DMS79 (cell line): ENCODE data around the gene ADAMTS16.

ENCODE experiments used
- DNase-seq: peaks from one replicate; lab custom pipeline; 2025; lab: John Stamatoyannopoulos, UW

ADAMTS16 gene

DNA sequence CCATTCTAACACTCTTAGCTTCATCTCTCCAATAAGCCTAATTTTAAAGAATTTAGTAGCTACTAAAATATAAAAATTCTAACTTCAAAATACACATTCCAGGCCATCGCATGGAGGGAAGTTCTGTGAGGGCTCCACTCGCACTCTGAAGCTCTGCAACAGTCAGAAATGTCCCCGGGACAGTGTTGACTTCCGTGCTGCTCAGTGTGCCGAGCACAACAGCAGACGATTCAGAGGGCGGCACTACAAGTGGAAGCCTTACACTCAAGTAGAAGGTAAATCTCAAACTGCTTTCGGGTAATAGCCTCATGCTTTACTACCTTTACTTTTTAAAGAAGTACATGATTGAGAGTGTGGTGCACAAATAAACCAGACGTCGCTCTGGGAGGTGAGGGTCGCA is 94.8 kb downstream of the ADAMTS16 start:
- no peak for DNase-seq

DNA sequence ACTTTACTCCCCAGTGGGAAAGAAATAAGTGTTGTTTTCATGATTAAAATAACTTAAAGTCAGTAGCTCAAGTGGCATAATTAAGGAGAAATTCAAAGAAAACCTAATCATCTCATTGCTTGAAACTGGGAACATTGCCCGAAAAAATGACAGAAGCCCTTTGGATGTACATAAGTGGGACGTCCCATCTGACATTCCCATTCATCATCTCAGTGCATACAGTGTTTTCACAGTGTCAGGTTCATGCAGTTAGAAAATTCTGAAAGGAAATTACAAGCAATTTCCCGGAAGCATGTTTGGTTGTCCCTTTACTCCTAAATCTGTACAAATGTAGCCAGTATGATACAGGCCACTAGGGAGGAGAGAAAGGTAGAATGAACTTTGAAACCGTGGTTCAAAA is 95.6 kb downstream of the ADAMTS16 start:
- DNase-seq, result no peak

DNA sequence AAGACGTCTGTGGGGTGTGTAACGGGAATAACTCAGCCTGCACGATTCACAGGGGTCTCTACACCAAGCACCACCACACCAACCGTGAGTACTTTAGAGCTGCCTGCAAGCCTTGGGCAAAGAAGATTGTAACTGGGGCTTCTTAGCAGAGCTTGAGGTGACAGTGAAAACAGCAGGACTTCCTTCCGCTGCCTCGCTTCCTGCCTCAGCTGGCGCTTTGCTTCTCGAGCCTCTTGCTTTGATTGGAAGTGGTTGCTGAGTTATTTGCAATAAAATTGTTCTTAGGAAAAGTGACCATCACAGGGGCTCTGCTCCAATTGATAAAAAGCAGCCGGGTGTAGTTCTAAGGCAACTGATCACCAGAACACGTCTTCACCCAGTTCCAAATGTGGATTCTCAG is 99.1 kb downstream of the ADAMTS16 start:
- DNase-seq, result no peak

DNA sequence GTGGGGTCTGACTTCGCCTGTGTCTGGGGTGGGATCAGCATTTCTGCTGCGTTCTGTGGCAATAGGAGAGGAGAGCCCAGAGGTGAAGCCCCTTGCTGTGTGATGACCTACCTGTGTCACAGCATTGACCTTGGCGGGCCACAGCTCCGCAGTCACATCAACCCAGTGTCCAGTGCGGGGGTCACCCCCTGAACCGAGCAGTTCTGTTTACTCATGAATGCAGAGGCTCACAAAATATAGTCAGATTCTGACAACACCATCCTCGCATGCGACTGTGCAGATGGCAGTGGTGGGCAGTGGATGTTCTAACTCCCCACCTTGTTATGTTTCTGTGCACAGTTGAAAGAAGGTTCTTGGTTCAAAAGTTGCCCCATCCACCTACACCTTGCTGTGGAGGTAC is 100.1 kb downstream of the ADAMTS16 start:
- DNase-seq, result no peak

DNA sequence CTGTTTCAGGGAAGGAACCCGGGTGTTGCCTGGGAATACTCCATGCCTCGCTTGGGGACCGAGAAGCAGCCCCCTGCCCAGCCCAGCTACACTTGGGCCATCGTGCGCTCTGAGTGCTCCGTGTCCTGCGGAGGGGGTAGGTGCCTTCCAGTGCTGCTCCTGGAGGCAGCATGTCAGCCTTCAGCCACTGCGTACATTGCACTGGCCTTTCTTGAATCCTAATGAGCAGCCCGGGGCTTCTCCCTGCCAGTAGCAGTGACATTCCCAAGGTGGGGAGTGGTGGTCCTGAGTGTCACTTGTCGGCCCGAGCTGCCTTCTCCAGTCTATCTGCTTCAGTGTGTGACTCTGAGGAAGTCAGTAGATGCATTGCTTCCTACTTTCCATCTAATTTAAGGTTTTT is 101.9 kb downstream of the ADAMTS16 start:
- DNase-seq, result no peak

DNA sequence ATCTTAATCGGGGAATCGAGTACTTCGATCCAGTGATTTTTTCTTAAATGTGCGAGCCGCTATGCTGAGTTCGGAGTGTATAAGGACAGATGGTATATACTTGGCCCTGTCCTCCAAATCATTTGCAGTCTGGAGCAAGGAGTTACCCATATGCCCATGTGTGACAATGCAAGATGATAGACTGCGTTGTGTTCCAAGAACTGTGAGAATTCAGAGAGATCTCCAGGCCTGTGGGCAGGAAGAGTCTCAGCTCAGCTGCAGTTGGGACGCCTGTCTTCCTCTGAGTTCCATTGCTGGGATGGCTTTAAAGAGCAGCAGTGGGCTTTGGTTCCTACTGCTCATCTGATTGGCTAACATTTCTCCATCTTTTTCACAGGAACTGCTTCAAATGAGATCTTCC is 106.6 kb downstream of the ADAMTS16 start:
- no peak for DNase-seq

DNA sequence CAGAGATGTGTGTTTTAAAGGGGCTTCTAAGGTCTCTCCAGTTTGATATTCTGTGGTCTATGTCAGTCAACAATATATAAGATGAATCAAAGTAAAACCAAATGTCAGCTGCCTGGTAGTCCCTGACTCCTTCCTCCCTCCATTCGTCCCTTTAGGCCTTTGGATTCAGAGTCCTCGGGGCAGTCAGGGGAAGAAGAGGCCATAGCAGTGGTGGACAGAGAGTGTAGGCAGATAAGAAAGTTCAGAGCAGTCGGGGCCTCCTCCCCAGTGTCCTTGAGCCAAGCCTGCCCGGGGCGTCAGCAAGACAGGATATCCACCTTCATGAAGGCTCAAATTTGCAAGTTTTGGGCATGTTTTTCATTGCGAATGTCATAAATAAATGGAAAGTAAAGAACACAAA is 110.6 kb downstream of the ADAMTS16 start:
- no peak for DNase-seq

DNA sequence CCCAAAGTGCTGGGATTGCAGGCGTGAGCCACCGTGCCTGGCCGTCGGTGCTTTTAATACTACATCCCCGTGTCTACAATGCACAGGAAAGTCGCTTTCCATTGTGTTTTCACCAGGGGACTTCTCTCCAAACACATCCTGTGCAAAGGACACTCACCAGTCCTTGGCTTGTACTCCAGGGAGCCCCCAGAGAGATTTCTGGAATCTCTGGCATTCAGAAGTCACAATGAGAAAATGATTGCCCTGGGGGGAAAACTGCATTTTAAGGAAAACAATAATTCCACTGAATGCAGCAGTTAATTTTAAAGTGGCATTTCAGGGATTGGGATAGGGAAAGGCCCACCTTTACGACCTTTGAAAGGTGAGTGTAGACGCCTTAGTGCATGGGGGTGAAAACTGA is 112.0 kb downstream of the ADAMTS16 start:
- no peak for DNase-seq

DNA sequence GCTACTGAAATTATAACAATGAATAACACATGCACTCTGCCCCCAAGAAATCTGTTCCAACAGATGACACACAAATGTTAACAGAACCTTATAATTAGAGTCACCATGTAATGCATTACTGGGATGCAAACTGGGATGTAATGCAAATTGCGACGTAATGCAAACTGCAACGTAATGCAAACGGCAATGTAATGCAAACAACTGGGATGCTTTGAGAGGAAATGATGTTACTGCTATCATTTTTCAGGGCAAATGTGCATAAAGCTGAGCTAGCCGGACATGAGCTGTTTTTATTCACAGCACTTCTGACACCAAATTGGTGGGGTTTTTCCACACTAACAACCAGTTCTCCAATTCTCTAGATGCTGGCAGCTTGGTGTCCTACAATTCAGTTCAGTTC is 117.2 kb downstream of the ADAMTS16 start:
- DNase-seq, result no peak

DNA sequence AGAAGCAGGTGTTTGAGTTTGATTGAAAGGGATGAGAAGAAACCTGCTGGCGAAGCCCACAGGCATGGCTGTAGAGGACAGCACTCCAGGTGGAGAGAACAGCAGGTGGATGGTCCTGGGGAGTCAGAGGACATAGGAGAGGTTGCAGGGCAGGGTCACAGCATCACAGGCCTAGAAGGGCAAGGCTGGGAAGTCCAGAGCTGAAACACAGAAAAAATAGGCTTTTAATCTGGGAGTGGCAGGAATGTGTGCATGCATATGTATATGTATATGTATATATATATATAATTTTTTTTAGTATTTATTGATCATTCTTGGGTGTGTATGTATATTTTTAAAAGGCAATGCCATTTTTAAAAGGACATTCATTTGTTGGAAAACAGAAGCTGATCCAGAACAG is 118.4 kb downstream of the ADAMTS16 start:
- DNase-seq, result no peak

DNA sequence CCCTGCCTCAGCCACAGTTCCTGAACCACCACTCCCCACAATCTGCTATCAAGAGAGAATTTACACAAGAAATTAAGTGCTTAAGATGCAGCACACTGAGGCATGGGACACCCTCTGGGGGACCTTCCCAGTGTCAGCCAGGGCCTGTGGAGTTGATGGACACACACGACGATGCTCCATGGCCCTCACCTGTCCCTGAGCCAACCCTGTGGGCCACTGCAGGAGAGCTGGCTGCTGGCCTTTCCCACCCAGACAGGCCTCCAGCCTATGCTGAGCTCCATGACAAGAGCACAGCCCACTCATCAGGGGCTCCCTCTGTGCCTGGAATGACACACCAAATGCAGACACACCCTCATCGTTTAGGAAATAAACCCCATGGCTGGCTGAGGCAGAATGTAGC is 124.6 kb downstream of the ADAMTS16 start:
- DNase-seq, result no peak

DNA sequence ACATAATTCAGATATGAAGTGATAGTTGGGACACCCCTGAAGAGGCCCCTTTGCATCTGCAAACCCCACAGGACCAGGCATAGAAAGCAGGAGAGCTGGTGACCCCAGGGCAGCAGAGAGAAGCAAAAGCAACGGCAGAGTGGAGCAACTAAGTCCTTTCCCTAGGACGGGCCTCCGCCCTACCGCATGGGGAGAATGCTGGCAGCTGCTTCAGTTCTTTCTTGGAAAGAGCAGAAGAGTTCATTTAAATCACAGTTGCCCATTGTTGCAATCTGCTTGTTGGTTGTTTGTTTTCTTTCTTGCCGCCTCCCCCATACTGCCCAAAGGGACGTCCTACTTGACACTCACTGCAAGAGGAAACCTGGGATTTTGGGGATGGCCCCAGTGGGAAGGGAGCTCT is 126.2 kb downstream of the ADAMTS16 start:
- no peak for DNase-seq

DNA sequence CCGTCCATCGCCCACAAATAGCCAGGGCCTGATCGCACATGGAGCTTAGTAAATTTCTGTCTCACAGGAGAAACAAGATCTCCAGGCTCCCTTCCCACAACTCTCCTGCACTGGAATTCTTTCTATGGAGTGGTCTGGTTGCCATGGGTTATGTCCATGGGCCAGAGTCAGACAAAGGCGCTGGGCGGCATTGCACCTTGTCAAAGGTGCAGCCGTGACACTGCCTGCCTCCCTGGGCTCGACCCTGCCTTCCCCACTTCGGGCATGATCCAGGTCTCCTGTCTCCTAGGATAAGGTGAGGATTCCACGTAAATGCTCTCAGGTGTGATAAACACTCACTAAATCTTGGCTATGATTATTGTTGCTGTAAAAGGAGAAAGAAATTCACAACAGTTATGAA is 130.0 kb downstream of the ADAMTS16 start:
- DNase-seq, result no peak

DNA sequence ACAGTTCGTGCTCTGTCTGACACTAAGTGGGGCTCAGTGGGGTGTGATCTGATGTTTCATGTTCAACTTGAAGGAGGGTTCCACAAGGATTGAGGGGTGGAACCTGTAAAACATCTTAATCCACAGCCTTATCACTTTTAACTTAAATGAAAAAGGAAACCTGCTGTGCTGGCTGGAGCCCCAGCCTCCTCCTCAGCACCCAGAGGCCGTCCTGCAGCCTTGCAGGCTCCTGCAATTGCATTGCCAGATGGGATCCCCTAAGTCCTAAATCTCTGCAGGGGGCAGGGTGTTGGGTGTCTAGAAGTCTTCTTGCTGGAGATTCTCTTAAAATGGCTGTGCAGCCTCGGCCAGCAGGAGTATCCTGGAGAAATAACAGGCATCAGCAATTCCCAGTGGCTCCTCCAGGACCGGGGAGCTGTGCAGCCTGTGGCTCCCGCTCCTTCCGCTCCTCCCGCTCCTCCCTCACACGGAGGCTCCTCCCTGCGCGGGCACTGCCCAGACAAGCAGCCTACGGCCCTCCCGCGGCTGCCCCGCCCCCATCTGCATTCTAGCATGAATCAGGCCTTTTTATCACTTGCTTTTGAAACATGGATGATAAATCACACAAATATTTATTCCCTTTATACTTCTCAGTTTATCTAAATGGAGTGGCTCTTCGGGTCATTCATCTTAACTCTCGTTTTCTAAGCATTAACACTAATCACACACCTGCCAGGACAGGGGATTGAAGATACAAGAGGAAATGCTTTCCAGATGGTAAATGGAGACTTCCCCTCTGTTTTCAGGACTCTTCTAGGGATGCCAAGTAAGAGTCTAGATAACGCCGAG is 131.0 kb downstream of the ADAMTS16 start:
- DNase-seq, result peak; percentile 69

DNA sequence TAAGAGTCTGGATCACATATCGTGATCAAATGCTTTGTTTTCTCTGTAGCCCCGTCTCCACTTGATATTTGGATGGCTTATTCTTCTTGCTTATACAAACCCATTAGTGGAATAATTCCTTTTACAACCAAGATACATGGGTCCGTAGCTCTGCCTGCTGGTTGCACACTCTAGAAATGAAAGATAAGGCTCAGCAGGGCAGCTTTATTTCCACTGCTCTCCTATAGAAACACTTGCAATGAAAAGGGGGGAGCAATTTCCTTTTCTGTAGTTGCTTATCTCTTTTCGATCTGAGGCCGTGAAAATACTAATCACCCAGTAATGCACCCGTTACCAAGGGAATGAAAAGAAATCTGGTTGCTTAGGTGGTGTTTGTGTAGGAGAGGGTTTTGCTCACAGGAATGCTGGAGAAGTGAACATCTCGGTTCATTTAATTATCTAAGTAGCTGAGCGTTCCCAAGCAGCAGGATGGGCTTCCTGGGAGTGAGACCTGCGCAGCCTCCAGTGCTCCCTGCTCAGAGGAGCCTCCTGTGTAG is 131.7 kb downstream of the ADAMTS16 start:
- DNase-seq, result no peak

DNA sequence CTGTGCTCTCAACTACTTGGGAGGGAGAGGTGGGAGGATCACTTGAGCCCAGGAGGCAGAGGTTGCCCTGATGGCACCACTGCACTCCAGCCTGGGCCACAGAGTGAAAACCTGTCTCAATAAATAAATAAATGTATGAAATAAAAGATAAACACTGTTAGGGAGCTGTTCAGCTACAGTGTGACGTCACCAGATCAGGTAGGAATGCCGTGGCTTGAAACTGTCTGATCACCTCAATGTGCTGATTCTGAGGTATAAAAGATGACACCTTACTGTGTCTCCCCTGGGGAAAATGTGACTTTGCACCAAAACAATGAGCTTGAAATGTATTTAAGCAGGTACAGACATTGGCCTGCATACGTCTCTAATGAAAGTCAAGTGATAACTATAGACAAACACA is 133.3 kb downstream of the ADAMTS16 start:
- DNase-seq, result no peak

DNA sequence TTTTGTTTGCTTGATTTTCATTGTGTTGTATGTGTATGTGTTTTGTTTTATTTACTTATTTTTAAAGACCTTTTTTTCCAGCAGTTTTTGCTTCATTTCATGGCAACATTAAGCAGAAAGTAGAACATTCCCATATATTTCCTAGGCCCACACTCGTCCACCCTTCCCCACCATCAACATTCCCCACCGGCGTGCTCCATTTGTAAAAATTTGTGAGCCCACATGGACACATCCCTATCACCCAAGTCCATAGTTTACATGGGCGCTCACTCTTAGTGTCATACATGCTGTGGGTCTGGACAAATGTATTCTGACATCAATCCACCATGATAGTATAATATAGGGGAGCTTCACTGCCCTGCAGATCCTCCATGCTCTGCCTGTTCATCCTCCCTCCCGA is 133.8 kb downstream of the ADAMTS16 start:
- DNase-seq, result no peak

DNA sequence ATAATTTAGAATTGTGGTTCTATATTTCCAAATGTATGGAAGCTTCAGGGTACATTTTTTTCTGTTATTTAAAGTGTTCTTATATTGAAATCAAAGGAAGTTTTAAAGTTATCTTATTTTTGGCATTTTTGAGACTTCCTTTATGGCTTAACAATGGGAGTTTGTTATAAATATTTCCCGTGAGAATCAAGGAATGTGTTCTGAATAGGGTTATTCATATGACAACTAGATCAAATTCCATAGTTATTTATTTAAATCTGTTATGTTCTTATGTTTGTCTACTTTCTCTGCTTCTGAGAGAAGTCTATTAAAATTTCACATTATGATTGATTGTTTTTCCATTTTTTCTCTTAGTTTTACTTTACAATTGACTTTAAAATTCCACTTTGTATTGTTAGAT is 135.1 kb downstream of the ADAMTS16 start:
- DNase-seq, result no peak

DNA sequence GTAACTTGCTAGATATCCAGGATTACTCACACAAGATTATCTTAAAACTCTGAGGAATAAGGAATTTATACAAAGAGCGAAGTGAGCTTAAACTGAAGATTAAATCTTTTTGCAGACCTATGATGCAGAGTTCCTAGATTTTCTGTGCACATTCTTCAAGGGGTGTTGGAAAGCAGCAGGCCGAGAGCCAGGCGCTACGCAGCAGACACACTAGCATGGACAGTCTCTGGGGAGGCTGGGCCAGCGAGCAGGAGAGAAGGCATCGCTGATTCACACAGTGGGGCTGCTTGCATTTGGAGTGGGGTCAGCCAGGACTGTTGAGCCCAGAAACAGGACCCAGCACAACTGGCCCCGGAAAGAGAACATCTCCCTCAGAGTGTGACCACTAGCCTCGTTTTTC is 136.3 kb downstream of the ADAMTS16 start:
- DNase-seq, result no peak

DNA sequence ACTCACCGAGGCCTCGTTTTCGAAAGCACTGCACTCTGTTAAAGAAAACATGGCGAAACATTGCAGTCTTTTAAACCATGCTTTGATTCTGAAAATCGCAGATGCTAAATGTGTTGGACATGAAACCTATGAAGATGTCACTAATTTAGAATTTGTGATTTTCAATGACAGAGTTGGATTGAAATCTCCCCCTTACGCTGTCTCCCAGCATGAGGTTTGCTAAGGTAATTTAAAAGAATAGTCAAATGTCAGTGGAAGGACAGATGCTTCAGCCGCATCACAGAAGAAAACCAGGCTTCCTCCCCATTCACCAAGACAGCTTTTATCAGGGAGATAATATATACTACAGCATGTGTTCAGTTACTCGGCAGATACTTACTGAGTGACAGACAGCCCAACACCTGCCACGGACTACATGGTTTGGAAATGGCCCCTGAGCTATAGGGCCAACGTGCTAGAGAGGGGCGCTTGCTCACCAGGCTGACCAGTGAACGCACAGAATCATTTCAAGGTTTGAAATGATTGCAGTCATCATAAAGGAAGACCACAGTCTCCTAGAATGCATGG is 136.9 kb downstream of the ADAMTS16 start:
- no peak for DNase-seq

DNA sequence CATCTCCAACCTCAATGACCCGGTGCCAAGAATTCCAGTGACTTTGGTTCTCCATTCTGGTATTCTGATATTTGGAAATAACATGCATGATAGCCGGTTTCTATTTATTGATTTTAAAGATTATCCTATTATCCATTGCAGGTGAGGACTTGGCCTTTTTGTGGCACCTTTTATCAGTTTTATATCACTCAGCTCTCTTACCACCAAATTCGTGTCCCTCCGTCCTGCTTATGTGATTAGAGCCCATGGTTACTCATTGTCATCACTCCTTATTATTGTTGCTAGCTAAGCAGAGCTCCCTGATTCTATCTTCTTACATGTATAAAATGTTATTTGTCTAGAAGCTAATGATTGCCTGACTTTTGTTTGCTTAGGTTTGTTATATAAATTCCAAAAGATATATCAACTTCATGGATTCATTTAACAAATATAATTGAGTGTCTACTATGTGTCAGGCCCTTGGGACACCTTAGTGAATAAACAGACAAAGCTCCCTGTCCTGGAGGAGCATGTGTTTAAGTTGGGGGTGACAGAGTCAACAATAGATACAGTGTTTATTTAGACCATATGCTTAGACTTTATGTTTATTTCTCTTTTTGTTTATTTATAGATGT is 138.2 kb downstream of the ADAMTS16 start:
- DNase-seq, result no peak

DNA sequence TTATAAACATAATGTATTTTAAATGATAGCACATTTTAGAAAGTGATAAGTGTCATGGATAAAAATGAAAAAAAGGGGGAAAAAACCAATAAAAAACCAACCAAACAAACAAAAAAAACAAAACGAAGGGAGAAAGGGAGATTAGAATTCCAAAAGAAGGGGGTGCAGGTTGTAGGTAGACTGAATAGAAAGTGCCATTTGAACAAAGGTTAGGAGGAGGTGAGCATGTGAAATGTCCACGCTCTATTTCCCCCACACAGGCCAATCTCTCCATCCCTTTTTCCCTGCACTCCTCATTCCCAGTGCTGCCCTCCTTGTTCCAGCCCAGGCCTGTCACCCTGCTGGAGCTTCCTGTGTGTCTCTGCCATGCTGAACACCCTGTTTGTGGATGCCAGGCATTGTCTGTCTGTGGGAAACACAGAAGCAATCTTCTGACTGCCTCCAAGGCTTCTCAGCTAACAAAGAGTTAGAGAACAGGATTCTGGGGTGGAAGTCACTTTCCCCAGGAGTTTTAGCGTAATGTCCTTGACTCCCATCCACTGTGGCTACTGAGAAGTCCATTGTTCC is 138.8 kb downstream of the ADAMTS16 start:
- no peak for DNase-seq

DNA sequence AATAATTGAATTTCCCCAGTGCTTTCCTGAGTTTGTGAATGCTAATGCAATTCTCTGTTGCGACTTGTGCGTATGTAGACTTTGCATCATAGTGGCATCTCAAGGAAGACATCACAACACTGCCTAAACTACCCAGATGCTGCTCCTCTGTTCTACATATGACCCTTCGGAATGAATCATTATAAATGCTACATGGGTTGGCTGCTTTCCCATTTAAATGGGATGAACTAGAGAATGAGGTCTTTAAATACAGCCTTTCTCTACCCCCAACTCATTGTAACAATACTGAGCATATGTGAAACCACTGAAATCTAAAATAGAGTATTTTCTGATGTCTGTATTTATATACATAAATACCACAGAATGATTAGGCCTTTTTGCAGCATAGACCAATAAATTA is 145.8 kb downstream of the ADAMTS16 start:
- no peak for DNase-seq
